ENCODE data around the gene UNCX.

DNA sequence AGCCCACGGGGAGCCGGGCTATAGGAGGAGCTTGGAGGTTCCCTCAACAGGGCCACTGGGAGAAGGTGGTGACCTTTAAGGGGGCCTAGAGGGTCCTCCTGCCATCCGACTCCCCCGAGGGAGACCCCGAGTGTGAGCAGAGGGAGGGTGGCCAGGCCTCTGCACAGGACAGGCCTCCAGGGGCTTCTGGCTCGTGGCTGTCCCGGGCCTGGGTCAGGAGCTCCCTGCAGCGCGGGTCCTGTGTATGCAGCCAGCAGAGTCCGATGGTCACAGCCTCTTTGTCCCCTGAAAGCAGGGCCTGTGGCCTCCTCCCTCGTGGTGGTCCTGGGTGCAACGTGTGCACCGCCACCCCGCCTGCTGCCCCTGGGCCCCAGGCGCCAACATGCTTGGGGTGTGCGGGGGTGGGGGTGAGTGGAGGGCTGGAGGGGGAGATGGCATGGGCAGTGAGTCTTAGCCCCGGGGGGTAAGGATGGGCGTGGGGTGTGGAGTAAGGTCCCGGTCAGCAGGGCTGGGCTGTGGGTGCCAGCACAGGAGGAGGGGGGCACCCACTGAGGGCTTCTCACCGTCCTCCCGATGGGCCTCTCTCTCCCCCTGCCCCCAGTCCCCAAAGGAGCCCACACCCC, 27.1 kb downstream of the UNCX start:
- TF ChIP-seq, protein P1, sequence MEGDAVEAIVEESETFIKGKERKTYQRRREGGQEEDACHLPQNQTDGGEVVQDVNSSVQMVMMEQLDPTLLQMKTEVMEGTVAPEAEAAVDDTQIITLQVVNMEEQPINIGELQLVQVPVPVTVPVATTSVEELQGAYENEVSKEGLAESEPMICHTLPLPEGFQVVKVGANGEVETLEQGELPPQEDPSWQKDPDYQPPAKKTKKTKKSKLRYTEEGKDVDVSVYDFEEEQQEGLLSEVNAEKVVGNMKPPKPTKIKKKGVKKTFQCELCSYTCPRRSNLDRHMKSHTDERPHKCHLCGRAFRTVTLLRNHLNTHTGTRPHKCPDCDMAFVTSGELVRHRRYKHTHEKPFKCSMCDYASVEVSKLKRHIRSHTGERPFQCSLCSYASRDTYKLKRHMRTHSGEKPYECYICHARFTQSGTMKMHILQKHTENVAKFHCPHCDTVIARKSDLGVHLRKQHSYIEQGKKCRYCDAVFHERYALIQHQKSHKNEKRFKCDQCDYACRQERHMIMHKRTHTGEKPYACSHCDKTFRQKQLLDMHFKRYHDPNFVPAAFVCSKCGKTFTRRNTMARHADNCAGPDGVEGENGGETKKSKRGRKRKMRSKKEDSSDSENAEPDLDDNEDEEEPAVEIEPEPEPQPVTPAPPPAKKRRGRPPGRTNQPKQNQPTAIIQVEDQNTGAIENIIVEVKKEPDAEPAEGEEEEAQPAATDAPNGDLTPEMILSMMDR (IDR thresholded peaks at IDR 0.05): no peak
- no peak for TF ChIP-seq POLR2A (IDR thresholded peaks at IDR 0.05)
